LNCaP clone FGC (cell line): ENCODE results near the gene MTAP.

ENCODE experiments used
- DNase-seq: peaks from one replicate; pipeline ENCODE4 v3.0.0-alpha.2; 2011; ENCODE audit warnings: low read depth
- H3K4me3 ChIP-seq: 2 replicates; pipeline ENCODE4 v1.5.1; 2011; ENCODE audit warnings: mild to moderate bottlenecking, low read depth, low read length, control low read depth
- TF ChIP-seq, protein P1 (sequence below): IDR thresholded peaks from 2 replicates; pipeline ENCODE4 v1.5.1; 2012; ENCODE audit warnings: mild to moderate bottlenecking; ENCODE audit not compliant: control insufficient read depth, insufficient read depth; ENCODE audit errors: extremely low read depth

MTAP gene

GRCh38 chr9:21803649-21804048, 1.2 kb downstream of the MTAP start:
- TF ChIP-seq, protein P1, sequence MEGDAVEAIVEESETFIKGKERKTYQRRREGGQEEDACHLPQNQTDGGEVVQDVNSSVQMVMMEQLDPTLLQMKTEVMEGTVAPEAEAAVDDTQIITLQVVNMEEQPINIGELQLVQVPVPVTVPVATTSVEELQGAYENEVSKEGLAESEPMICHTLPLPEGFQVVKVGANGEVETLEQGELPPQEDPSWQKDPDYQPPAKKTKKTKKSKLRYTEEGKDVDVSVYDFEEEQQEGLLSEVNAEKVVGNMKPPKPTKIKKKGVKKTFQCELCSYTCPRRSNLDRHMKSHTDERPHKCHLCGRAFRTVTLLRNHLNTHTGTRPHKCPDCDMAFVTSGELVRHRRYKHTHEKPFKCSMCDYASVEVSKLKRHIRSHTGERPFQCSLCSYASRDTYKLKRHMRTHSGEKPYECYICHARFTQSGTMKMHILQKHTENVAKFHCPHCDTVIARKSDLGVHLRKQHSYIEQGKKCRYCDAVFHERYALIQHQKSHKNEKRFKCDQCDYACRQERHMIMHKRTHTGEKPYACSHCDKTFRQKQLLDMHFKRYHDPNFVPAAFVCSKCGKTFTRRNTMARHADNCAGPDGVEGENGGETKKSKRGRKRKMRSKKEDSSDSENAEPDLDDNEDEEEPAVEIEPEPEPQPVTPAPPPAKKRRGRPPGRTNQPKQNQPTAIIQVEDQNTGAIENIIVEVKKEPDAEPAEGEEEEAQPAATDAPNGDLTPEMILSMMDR, result no peak
- peak overlapping the region; percentile 71 for H3K4me3 ChIP-seq
- DNase-seq, result no peak

- H3K4me3 ChIP-seq, result peak overlapping the region; percentile 71
- no peak for DNase-seq
- TF ChIP-seq, protein P1, result no peak
Measured at GRCh38 chr9:21804331-21804730, 1.9 kb downstream of the MTAP start.

GRCh38 chr9:21804791-21805190, 2.4 kb downstream of the MTAP start:
- H3K4me3 ChIP-seq, result no peak overlapping the region; the same call in 1 of the 2 replicates
- DNase-seq, result no peak

DNA sequence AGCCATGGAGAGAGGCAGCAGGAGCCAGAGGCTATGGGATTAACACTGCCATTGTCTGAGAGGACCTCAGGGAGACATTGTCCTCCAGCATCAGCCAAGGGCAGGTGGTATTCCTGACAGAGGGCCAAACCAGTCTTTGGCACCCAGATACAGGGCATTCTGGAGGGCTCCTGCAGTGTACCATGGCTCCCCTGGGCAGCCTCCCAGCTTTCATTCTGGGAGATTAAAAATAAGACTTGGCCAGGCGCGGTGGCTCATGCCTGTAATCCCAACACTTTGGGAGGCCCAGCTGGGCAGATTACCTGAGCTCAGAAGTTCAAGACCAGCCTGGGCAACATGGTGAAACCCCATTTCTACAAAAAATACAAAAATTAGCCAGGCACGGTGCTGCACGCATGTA, 4.2 kb downstream of the MTAP start:
- H3K4me3 ChIP-seq, result no peak overlapping the region
- TF ChIP-seq, protein P1, result no peak
- DNase-seq, result no peak

More at GRCh38 chr9:21804791-21805190, 2.4 kb downstream of the MTAP start:
- TF ChIP-seq, protein P1, result no peak

- H3K4me3 ChIP-seq, result no peak overlapping the region
- TF ChIP-seq, protein P1, result no peak
- no peak for DNase-seq
Measured at GRCh38 chr9:21810388-21810787, 8.0 kb downstream of the MTAP start.

- DNase-seq, result no peak
- no peak overlapping the region for H3K4me3 ChIP-seq
- TF ChIP-seq, protein P1, result no peak
Measured at GRCh38 chr9:21810881-21811280, 8.4 kb downstream of the MTAP start.

DNA sequence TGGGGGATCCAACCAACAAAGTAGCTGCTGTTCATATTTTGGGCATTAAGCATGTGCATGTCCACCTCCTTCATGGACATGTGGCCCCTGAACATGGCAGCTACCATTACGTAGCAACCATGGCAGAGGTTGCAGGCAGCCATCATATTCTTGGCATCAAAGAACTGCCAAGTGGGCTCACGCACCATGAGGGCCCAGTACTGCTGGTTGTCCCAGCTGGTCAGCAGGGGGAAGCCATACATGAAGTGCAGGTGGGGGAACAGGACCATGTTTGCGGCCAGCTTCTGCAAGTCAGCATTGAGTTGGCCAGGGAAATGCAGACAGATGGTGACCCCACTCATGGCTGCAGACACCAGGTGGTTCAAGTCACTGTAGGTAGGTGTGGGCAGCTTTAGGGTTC, 9.5 kb downstream of the MTAP start:
- TF ChIP-seq, protein P1, result no peak
- H3K4me3 ChIP-seq, result no peak overlapping the region
- no peak for DNase-seq
